M059J (cell line): Measurements from ENCODE around the gene PTPRD. TPM values are rescaled to one million over a fixed set of nuclear protein-coding genes. Genes with fewer than 3 reads are reported as not detected.

Experiments
- DNase-seq: peaks from one replicate; pipeline ENCODE4 v3.0.0-alpha.2; 2012; ENCODE audit warnings: low read depth
- total RNA-seq: library from RNA; depleted of rRNA; stranded (reverse); fragments of >200 nt; shearing (Covaris generic); gene quantifications from 2 replicates; pipeline ENCODE4 v1.2.3, GENCODE V29; 2014

PTPRD gene
- total RNA-seq, 1 experiment from 2014 or later: not detected

DNA sequence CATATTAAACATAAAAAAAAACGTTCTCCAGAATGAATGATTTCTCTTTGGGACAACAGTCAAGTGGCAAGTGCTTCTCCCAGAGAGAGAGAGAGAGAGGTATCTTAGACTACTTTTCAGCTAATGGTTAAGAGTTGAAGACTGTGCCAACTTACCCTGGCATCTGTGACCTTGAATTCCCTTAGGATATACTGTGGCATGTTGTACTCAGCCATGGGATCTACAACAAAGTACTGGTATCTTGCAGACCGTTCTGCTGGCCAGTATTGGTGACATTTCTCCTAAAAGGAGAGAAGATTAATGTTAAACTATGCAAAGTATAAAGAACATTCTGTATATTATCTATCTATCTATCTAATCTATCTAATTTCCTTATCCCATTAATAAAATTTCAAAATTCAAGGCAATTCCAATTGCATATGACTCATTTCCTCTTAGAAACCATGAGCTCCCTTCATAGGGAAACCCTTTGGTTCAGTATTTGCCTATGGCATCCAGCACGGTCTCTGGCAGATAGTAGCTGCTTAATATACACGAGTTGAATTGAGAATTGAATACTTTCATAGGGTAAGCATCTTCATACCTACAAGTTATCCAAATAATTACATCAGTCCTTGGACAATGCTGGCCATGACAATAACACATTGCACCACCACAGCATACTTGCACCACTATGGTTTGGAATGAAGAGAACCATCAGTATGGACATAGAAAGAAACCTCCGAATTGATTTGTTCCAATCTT is 2273.9 kb downstream of the PTPRD start:
- no peak for DNase-seq

GRCh38 chr9:8337834-8338766 is 2274.7 kb downstream of the PTPRD start:
- no peak for DNase-seq

- no peak for DNase-seq
Measured at GRCh38 chr9:8332871-8333270, 2279.9 kb downstream of the PTPRD start.

DNA sequence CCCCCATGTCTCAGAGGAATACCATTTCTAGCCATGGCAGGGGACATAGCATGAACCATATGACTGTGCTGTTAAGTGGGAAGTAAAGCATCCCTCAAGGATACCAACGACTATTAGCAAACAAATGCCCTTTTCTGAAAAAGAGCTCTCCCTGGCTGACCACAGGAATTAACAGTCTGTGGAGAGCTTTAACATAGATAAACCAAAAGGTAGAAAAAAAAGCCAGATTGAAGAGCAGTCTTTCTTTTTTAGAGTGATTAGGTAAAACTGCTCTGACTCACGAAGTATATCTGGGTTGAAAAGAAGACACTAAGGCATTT is 2280.5 kb downstream of the PTPRD start:
- DNase-seq: no peak

- no peak for DNase-seq
Measured at GRCh38 chr9:8331507-8332330, 2281.1 kb downstream of the PTPRD start.

- no peak for DNase-seq
Measured at GRCh38 chr9:8329561-8330283, 2283.1 kb downstream of the PTPRD start.

GRCh38 chr9:8315211-8315610 is 2297.6 kb downstream of the PTPRD start:
- DNase-seq: no peak

DNA sequence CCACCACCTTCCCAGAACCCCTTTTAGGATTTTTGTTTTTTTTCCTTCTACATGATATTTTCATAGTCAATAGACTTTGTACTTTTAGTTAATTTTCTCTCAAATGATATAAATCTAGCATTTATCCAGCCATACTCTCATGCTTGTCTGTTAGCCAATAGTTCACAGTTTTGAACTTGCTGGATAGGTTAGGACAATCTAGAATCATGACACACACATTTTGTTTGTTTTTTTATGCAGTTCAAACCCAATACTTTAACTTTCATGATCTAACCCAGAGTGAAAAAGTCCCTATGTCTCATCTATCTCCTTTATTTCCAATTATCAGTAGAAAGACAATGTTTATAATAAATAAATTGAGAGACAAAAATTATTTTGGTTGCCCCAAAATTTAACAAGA is 2303.5 kb downstream of the PTPRD start:
- no peak for DNase-seq

- DNase-seq: no peak
Measured at GRCh38 chr9:8304720-8305119, 2308.1 kb downstream of the PTPRD start.

- no peak for DNase-seq
Measured at GRCh38 chr9:8301296-8301695, 2311.5 kb downstream of the PTPRD start.

DNA sequence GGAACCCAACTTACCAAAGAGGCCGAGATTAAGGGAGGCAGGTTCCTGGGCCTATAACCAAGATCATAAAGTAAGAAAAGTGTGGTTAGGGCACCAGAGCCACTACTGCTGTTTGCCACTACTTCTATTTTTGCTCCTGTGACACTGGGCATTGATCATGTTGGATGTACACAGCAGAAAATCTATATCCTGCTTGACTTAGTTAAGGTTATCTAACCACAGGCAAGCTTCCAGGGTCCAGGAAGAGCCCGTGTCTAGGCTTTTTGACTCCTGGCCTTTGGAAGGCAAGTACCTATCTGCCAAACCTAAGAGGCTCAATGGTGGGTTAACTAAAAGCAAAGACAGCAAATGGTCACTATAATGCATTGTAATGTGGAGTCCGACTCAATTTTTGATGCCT is 2315.8 kb downstream of the PTPRD start:
- no peak for DNase-seq

- DNase-seq: no peak
Measured at GRCh38 chr9:8292657-8293056, 2320.1 kb downstream of the PTPRD start.

- DNase-seq: no peak
Measured at GRCh38 chr9:8289681-8290080, 2323.1 kb downstream of the PTPRD start.

- no peak for DNase-seq
Measured at GRCh38 chr9:8287970-8288369, 2324.8 kb downstream of the PTPRD start.

DNA sequence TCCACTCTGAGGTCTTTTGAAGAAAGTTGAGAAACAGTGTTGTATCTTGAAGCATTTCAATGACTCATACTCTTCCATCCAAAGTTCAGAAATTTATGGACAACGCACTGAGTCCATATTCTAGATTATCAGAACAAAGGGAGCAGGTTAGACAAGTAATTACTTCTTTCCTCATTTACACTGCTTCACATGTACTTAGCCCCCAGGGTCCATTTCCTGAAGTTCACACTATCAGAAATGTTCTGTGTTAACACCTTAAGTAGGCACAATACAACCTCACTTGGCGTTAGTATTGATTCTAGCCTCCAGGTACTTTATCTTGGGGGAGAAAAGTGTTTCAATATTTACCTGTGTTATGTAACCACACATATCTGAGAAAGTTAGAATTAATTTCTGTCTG is 2325.3 kb downstream of the PTPRD start:
- DNase-seq: no peak

GRCh38 chr9:8284884-8285283 is 2327.9 kb downstream of the PTPRD start:
- DNase-seq: no peak

GRCh38 chr9:8282535-8282934 is 2330.3 kb downstream of the PTPRD start:
- no peak for DNase-seq

GRCh38 chr9:8280811-8281210 is 2332.0 kb downstream of the PTPRD start:
- DNase-seq: no peak

GRCh38 chr9:8278048-8278447 is 2334.8 kb downstream of the PTPRD start:
- DNase-seq: no peak

GRCh38 chr9:8270235-8270634 is 2342.6 kb downstream of the PTPRD start:
- DNase-seq: no peak

GRCh38 chr9:8268881-8269280 is 2343.9 kb downstream of the PTPRD start:
- DNase-seq: no peak
